NCI-H748 (cell line): ENCODE measurements around the gene ADORA1.

Experiments
- DNase-seq: peaks from one replicate; lab custom pipeline; 2025; ENCODE audit not compliant: unreplicated experiment; lab: John Stamatoyannopoulos, UW

The ADORA1 gene

DNA sequence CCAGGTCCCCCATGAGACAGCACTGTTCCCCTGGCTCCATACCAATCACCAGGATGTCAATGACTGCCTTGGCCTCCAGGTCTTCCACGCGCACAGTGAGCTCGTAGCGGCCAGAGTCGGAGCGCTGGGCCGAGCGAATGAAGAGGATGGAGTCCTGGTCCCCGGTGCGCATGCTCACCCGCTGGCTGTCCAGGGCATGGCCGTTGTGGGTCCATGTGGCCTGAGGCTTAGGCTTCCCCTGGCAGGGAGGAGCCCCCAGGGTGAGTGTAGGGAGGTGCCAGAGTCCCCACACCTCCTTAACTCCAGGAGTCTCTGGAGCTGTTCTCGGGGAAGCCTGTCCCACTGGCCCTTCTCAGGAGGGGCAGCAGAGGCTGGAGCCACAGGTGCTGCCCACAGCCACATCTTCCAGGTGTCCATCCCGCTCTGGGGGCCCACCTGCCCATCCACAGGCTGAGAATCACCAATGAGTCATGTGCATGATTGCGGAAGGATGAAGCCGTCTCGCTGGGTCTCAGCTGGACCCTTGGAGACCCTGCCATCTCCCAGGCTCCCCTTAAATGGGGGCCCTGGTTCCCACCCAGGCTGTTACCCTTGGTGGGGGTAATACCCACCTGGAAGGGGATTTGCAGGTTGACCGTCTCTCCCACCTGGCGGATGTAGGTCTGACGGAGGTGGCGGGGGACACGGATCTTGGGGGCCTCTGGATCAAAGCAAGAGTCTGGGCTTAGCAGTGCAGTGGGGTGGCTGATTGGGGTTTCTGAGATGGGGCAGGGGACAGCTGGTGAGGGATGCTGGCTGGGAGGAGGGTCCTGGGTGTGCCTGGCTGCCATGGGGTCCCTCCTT, 44.0 kb downstream of the ADORA1 start:
- DNase-seq = no peak

DNA sequence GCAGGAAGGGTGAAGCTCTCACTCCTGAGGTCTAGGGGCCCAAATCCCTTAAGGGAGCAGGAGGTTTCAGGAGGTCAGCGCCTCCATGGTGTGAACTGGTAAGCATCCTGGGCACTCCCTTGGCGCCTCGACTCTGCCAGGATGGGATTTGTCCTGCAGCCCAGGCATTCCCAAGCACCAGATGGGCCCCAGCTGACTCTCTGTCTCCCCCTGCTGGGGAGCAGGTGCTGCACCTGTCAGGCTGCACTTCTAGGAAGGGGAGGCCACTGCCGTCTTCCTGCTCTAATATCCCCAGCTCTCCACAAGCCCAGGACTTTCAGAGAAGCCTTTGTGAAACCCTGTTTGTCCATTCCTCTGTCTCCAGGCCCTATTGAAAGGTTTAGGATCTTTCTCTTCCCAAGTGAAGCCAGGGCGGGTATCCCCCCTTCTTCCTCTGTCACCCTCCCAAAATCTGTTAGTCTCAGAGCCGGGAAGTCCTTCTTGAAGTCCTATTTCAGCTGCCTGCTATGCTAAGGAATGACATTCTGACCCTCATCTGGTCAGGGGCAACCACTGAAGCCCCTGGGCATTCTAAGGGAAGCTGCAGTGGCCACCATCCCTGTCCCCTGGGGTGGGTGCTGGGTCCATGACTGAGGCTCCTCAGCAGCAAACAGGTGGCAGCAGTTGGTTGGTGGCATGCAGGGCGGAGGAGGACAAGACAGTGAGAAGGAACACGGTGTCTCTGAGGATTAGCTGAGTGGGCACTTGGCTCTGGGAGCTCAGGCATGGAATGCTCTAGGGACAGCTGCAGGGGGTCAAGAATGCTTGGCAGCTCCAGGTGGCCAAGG, 44.9 kb downstream of the ADORA1 start:
- peak; percentile 54 for DNase-seq

DNA sequence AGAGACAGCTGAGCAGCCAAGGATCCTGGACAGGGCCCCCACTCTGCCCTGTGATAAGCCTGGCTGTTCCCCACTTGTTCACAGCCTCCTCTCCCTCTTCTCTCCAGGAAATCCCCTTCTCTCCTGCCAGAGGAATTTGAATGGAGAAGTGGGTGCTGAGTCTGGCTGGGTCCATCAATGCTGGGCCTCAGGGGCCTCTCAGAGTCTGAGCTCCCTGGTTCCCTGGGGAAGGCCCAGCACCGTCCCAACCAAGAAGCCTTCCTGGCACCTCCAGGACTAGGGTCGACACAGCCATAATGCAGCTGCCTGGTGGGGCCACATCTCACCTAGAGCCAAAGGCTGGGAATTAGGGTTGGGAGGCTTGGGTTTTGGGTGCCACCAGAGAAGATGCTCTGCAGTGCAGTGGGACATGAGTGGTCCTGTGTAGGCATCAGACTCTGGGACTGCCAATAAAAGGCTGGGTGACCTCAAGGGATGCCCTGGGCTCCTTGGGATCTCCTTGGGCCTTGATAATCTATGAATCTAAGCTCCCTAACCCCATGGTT, 45.6 kb downstream of the ADORA1 start:
- no peak for DNase-seq

DNA sequence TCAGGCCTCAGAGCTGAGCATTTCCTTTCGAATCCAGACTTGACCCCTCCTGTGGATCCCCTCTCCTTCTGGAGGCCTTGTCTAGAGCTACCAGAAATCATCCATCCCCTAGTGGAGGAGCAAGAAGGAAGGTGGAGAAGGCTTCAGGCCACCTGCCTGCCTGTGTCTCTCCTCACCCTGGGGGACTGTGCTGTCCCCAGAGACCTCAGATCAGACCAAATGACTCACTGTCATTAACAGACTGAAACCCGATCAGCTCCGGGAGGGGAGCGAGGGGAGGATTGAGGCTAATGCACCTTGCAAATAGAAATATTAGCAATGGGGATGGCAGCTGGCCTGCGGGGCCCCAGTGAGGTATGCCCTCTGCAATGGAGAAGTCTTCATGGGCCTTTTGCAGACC, 46.0 kb downstream of the ADORA1 start:
- peak; percentile 7 for DNase-seq

DNA sequence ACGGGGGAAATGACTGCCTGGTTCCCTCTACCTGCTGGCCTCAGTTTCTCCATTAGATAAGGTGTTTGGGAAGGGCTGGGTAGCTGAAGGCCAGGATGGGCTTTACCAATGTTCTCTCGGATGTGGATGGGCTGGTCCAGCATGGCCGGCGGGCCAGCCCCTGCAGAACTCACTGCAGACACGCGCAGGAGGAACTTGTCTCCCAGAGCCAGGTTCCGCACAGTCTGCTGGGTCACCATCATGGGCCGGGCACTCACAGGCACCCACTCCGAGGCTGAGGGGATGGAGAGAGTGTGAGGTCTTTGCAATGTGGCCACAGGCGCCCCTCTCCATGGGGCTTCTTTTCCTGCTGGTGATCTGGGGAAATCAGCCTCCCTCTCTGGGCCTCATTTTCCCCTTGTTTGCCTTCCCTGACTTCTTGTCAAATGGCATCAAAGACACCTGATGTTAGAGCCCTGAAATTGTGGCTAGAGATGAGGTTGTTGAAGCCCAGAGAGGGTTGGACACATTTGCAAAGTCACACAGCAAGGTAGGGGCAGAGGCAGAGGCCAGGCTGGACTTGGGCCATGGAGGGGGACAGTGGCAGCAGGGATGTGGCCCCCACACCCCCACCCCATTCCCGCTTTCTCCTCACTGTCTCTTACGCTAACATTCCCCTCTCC, 46.9 kb downstream of the ADORA1 start:
- DNase-seq = no peak

DNA sequence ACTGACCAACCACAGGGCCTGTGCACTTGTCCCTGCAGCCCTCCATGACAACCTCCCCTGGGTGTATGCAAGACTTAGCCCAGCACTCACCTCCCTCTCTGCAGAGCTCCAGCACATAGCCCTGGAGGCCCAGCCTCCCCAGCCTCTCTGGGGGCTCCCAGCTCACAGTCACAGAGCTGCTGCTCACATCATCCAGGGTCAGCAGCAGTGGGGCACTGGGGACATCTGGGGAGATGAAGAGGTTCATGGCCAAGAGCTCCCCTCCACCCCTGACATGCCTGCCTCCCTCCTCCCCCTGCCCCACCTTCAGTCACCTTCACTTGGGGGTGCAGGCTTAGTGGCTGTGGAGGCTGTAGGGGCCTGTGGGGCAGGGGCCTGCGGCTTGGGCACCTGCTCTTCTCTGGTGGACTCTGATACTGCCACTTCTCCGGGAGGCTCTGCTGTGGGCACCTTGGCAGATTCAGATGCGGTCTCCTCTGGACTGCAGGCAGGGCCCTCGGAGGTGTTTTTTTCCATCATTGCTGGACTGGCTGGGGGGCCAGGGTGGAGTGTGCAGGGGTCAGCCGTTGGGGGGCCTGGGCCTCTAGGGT, 47.8 kb downstream of the ADORA1 start, which contains the start of gene MYBPH:
Gene MYBPH (minus strand): TSS at position 590 of the 590 bp plus-strand sequence. CDS start 71 bp downstream, at position 519.
- DNase-seq = no peak

DNA sequence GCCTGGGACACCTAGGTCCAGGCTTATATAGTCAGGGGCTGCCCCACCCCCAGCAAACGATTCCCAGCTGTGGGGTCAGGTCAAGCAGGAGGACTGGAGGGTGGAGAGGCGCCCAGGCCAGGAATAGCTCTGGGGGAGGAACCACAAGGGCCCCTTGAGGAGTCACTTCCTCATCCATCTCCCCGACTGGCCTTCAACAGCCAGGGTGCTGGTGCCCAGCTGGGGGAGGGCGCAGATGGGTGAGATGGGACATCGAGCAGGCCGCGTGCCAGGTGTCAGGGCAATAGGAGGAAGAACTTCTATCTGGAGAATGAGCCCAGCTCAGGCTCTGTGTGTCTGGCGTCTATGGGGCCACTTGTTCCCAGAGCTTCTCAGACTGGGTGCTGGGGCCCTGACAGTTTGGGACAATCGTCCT, 48.3 kb downstream of the ADORA1 start:
- no peak for DNase-seq

DNA sequence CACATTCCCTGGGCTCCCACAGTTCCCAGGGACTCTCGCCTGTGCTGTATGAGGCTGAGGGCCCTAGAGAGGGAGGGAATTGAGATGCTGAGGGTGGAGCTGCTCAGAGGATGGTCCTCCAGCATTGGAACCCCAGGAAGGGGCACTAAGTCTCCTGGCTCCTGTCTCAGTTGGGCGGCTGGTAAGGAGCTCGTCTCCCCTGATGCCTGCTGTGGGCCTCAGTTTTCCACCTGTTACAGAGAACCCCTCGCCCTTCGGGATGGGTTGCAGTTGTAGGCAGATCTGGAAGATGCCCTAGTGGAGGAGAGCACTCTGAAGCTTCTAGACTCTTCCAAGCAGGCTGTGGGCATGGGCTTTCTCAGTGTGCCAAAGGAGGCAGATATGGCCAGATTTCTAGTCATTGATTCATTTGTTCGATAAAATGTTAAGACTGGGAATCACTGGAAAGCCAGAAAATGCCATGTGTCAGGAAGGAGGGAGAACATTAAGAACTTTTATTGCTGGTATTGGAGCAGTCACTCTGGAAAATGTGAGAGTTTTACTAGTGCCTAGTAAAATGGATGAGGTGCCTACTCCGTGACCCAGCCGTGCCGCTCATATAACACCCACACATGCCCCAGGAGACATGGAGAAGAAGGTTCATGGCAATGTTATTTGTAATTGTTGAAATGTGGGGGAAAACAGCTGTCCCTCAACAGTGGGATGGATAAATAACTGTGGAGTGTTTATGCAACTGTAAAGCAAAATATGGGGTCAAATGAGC, 48.9 kb downstream of the ADORA1 start:
- DNase-seq = no peak

DNA sequence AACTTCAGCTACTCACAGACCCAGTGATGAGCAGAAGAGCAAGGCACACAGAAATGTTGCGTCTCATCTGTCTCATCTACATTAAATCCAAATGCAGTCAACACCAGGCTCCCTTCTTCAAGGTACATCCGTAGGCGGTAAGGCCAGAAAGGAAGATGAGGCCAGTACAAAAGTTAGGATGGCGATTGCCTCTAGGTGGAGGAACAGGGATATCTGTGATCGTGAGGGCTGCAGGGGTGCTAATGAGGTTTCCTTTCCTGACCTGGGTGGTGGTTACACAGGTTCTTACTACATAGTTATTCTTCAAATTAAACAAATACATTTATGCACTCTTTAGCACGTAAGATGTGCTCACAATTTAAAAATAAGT, 49.5 kb downstream of the ADORA1 start:
- no peak for DNase-seq

DNA sequence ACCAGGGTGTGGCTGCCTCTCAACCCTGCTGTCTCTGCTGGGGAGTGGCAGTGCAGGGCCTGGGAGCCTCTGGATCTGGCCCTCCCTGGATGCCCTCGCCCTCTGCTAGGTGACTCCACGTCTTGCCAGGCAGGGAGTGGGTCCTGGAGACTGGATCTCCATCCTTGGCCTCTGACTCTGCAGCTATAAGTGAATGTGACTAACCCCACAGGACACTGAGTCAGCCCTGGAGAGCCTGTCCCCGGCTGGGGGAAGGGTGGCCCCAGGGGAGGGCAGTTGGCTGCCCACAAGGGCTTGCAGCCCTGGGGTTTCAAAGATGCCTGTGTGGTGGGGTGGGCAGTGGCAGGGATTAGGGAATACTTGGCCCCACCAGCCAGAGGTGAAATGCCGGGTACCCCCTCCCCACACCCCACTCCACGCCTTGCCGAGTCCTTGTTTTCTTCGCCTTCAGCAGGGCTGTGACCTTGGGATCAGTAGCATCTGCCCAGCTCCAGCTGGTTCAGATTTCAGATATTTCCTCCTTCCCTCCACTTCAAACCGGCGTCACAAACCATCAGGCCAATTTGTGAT, 50.0 kb downstream of the ADORA1 start:
- DNase-seq = no peak

DNA sequence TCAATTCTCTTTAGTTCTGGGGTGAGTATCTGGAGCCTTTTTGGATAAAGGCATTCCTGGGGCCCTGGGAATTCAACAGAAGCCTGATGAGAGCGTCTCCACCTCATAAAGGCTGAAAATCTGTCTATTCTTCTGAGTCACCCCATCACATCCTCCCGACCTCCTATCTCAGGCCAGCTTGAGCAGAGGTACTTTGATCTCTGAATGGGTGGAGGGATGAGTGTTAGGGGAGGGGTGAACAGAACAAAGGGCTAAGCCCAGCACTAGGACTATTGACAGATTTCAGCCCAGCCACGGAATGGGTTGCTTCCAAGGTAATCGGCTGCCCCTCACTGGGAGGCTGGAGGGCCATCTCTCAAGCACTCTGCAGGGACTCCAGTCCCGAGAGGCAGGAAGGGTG, 50.6 kb downstream of the ADORA1 start:
- DNase-seq = no peak

DNA sequence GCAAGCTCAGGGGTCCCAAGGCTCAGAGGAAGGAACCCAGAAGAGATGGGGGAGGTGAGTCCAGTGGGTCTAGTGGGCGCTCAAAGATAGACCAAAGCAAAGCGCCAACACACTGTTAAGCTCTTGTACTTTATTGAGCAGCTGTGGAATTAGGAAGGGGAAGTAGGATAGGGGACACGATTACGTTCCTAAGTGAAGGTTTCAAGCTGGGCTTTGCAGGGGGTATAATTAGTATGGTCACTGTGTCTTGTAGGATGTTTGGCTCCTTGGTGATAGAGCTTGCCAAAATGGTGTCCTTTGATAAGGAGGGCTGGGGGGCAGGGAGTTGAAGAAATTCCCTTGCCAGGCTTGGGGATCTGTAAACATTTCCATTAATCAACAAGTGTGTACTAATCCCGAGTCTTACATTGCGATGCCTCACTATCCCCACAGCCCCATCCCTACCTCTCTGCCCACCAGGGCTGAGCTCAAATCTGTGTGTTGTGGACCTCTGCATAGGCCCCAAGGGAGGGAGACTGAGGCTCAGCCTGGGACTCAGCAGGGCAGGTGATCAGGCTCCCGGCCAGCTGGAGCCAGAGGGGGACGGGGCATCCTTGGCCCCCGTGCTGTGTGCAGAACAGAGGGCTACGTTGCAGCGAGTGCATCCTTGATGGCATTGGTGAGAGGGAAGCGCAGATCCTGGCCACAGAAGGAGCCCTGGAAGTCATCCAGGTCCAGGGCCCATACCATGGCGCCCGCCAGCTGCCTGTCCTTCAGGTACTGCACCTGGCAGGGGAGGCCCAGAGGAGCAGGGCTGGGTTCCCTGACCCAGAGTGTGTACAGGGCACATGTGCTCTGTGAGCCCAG, 51.5 kb downstream of the ADORA1 start:
- DNase-seq = no peak

DNA sequence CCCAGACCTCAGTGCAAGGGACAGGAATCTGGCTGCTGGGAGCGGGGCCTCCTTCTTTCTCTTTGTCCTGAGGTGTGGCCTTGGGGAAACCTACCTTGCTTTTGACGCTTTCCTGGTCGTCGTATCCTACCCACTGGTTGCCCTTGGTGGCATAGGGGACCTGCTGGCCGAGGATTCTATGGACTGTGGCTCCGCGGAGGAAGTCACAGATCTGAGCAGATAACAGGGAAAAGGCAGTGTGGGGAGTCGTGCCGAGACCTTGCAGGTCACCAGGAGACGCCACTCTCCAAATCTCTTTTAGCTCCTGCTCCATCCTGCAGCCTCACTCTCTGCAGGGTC, 52.1 kb downstream of the ADORA1 start:
- DNase-seq = no peak

DNA sequence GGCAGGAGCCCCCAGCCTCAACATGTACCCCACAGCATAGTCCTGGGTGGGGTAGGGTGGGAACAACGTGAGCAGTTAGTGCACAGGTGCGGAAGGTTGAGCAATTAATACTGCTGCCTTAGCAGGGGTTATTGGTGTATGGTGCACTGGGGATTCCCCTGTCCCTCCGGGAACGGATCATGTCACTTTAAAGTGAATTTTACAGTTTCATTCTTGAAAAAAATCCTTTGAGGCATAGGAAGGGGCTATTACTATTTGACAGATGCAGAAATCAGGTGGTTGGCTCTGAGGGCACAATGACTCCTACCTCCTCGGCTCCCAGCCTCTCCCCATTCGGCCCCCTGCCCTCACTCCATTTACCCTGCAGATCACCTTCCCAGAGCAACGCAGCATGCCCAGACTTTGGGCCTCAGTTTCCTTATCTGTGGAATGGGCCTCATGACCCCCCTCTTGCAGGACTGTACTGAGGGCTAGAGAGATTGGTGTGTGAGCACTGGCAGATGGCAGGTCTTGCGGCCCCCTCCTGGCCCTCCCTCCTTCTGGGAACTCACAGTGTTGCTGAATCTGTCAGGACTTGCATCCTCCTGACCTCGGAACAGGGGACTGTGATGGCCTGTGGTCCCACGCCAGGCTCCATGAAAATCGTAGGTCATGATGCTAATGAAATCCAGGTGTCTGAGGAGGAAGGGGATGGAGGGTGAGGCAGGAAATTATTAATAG, 53.2 kb downstream of the ADORA1 start:
- DNase-seq = no peak

DNA sequence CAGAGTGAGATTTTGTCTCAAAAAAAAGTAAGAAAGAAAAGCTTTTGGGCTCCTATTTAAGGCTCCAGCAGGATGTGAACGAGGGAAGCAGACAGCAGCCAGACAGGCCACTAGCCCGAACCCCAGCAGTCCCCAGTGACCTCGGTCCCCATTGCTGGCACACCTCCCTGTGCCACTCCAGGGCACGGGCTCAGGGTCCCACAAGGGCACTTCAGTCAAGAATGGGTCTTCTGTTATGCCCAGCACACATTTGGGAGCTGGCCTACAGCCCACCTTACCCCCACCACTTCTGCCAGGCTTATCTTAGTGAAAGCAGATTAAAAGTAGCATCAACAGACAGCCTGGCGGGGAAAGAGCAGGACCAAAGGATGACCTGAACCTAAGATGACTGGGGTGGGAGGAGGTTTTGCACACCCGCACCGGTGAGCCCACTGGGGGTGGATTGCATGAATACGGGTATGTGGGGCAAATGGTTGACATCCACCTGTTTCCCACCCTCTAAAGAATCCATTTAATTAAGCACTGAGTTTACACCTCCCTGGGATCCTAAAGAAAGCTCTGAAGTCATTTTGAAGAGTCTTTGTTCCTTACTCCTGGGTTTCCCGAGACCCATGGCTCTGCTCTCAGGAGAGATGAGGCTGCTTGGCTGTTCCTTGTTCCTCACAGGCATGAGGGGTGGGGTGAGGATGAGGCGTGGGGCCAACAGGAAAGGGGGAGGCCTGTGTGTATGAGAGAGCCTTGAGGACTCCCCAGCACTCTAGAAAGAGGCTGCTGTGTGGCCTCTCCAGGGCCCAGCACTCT, 54.3 kb downstream of the ADORA1 start:
- no peak for DNase-seq

DNA sequence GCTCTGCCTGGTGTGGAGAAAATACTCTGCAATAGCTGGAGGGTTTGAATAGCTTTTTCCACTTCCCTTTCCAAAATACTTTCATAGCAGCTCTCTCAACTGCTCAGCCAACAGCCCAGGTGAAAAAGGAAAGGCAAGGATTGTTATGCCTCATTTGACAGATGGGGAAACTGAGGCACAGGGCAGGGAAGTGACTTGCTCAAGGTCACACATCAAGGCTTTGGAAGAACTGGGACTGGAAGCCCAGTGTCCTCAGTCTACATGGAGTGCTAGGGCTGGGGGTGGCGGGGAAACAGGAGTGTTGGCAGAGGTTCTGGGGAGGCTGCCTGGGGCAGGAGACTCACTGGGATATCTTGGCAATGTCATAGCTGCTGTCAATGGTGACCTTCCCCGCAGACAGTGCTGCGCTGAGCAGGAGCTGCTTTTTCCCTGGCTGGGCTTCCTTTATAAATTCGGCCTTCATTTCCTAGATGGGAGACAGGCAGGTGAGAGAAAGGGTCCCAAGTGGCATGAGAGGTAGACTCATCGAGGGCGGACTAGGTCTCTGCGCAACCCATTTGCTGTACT, 54.9 kb downstream of the ADORA1 start:
- DNase-seq = no peak

DNA sequence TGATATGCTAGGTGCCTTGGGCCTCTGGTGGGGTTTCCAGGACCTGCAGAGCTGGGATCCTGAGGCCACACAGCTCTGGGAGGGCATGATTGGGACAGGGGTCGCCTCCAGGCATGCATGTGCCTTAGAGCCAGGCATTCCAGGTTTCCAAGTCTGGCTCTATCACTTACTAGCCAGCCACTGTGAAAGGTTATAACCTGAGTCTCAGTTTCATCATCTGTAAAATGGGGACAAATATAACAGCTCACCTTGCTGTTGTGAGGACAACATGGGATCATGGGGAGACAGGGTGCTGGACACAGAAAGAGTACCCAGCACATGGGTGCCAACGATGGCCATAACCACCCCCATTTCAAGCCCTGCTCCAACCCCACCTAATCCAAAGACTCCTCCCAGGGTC, 56.3 kb downstream of the ADORA1 start:
- DNase-seq = no peak
